ENCODE data around the gene SPATA21. TPM values are rescaled to one million over a fixed set of nuclear protein-coding genes. Genes with fewer than 3 reads are reported as not detected.
A peak's percentile ranks its signal among the peaks of the same experiment; 100 is the strongest.

Gene SPATA21
- total and polyA plus RNA-seq, 10 of the 15 experiments (the other 5 are each of a cell fraction or from before 2014, with no cell fraction given): 0.05 to 1.1 (median 0.24) TPM; not detected in 1

DNA sequence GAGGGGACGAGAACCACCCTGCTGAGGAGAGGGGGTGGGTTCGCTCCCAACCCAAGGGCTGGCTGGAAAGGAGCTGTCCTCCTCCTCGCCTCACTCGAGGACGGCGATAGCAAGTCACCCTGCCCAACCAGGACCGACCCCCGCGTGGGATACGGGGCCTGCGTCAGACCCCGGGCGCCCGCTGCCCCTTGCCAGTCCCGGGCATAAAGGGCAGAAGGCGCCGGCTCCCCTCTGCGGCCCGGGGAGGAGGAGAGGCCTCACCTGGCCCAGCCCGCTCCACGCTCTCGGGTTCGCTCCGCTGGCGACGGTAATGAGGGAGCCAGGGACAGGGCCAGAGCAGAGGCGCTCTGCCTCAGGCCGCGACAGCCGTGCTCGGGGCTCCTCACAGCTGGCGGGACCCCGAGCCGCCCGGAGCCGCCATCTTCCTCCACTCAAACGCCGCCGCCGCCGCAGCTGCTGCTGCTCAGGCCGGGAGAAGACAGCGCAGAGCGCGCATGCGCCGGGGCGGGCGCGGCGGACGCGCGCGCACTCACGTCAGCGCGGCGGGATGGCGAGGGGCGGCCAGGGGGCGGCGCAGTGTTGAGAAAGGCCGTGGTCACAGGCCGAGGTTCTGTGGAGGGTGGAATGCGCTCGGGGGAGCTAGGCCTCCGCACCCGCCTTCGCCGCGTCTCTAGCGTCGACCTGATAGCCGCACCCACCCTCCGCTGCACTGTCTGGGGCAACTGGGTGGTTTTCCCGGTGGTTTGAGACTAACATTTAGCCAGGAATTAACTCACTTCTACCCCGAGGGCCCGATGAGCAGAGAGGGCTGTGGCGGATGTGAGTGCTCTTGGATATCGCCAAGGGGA, 85.0 kb downstream of the SPATA21 start, which contains the start of gene FBXO42 (continued):
- TF ChIP-seq, protein P1, sequence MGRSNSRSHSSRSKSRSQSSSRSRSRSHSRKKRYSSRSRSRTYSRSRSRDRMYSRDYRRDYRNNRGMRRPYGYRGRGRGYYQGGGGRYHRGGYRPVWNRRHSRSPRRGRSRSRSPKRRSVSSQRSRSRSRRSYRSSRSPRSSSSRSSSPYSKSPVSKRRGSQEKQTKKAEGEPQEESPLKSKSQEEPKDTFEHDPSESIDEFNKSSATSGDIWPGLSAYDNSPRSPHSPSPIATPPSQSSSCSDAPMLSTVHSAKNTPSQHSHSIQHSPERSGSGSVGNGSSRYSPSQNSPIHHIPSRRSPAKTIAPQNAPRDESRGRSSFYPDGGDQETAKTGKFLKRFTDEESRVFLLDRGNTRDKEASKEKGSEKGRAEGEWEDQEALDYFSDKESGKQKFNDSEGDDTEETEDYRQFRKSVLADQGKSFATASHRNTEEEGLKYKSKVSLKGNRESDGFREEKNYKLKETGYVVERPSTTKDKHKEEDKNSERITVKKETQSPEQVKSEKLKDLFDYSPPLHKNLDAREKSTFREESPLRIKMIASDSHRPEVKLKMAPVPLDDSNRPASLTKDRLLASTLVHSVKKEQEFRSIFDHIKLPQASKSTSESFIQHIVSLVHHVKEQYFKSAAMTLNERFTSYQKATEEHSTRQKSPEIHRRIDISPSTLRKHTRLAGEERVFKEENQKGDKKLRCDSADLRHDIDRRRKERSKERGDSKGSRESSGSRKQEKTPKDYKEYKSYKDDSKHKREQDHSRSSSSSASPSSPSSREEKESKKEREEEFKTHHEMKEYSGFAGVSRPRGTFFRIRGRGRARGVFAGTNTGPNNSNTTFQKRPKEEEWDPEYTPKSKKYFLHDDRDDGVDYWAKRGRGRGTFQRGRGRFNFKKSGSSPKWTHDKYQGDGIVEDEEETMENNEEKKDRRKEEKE (IDR thresholded peaks at IDR 0.05): no peak
- TF ChIP-seq, protein P2, sequence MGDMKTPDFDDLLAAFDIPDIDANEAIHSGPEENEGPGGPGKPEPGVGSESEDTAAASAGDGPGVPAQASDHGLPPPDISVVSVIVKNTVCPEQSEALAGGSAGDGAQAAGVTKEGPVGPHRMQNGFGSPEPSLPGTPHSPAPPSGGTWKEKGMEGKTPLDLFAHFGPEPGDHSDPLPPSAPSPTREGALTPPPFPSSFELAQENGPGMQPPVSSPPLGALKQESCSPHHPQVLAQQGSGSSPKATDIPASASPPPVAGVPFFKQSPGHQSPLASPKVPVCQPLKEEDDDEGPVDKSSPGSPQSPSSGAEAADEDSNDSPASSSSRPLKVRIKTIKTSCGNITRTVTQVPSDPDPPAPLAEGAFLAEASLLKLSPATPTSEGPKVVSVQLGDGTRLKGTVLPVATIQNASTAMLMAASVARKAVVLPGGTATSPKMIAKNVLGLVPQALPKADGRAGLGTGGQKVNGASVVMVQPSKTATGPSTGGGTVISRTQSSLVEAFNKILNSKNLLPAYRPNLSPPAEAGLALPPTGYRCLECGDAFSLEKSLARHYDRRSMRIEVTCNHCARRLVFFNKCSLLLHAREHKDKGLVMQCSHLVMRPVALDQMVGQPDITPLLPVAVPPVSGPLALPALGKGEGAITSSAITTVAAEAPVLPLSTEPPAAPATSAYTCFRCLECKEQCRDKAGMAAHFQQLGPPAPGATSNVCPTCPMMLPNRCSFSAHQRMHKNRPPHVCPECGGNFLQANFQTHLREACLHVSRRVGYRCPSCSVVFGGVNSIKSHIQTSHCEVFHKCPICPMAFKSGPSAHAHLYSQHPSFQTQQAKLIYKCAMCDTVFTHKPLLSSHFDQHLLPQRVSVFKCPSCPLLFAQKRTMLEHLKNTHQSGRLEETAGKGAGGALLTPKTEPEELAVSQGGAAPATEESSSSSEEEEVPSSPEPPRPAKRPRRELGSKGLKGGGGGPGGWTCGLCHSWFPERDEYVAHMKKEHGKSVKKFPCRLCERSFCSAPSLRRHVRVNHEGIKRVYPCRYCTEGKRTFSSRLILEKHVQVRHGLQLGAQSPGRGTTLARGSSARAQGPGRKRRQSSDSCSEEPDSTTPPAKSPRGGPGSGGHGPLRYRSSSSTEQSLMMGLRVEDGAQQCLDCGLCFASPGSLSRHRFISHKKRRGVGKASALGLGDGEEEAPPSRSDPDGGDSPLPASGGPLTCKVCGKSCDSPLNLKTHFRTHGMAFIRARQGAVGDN (IDR thresholded peaks at IDR 0.05): peak; percentile 98
- TF ChIP-seq RCOR1 (conservative IDR thresholded peaks at IDR 0.05; ENCODE audit: low read depth, low read length): no peak
- TF ChIP-seq RELA (IDR thresholded peaks at IDR 0.05; ENCODE audit: borderline replicate concordance, partially characterized antibody): no peak
- peak; percentile 5 to 25; a peak in 2 of 3 replicates for TF ChIP-seq EGR1 (IDR thresholded peaks at IDR 0.05; ENCODE audit: borderline replicate concordance in 1 of 2, low read depth in 2 of 2, low read length in 2 of 2)
- TF ChIP-seq CBX5 (IDR thresholded peaks at IDR 0.05; ENCODE audit: low read depth): no peak
- peak; percentile 27; the same call in 1 of the 2 replicates for TF ChIP-seq ASH2L (IDR thresholded peaks at IDR 0.05; ENCODE audit: borderline replicate concordance, low read depth)
- TF ChIP-seq, protein P3, sequence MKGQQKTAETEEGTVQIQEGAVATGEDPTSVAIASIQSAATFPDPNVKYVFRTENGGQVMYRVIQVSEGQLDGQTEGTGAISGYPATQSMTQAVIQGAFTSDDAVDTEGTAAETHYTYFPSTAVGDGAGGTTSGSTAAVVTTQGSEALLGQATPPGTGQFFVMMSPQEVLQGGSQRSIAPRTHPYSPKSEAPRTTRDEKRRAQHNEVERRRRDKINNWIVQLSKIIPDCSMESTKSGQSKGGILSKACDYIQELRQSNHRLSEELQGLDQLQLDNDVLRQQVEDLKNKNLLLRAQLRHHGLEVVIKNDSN (IDR thresholded peaks at IDR 0.05; ENCODE audit: borderline replicate concordance, extremely low read length, insufficient read depth, low read depth, low read length): no peak
- TF ChIP-seq, protein P4, sequence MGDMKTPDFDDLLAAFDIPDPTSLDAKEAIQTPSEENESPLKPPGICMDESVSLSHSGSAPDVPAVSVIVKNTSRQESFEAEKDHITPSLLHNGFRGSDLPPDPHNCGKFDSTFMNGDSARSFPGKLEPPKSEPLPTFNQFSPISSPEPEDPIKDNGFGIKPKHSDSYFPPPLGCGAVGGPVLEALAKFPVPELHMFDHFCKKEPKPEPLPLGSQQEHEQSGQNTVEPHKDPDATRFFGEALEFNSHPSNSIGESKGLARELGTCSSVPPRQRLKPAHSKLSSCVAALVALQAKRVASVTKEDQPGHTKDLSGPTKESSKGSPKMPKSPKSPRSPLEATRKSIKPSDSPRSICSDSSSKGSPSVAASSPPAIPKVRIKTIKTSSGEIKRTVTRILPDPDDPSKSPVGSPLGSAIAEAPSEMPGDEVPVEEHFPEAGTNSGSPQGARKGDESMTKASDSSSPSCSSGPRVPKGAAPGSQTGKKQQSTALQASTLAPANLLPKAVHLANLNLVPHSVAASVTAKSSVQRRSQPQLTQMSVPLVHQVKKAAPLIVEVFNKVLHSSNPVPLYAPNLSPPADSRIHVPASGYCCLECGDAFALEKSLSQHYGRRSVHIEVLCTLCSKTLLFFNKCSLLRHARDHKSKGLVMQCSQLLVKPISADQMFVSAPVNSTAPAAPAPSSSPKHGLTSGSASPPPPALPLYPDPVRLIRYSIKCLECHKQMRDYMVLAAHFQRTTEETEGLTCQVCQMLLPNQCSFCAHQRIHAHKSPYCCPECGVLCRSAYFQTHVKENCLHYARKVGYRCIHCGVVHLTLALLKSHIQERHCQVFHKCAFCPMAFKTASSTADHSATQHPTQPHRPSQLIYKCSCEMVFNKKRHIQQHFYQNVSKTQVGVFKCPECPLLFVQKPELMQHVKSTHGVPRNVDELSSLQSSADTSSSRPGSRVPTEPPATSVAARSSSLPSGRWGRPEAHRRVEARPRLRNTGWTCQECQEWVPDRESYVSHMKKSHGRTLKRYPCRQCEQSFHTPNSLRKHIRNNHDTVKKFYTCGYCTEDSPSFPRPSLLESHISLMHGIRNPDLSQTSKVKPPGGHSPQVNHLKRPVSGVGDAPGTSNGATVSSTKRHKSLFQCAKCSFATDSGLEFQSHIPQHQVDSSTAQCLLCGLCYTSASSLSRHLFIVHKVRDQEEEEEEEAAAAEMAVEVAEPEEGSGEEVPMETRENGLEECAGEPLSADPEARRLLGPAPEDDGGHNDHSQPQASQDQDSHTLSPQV (IDR thresholded peaks at IDR 0.05): peak; percentile 76
- TF ChIP-seq, protein P5, sequence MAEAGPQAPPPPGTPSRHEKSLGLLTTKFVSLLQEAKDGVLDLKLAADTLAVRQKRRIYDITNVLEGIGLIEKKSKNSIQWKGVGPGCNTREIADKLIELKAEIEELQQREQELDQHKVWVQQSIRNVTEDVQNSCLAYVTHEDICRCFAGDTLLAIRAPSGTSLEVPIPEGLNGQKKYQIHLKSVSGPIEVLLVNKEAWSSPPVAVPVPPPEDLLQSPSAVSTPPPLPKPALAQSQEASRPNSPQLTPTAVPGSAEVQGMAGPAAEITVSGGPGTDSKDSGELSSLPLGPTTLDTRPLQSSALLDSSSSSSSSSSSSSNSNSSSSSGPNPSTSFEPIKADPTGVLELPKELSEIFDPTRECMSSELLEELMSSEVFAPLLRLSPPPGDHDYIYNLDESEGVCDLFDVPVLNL (IDR thresholded peaks at IDR 0.05; ENCODE audit: low read depth, low read length): peak; percentile 54; the same call in 1 of the 2 replicates
- no peak for TF ChIP-seq HCFC1 (IDR thresholded peaks at IDR 0.05; ENCODE audit: low read length)
- 0 out of 2 replicates have a peak, but pooled peaks have one; percentile 54 for TF ChIP-seq TBL1XR1 (IDR thresholded peaks at IDR 0.05; ENCODE audit: low read depth, low read length)
- no peak for TF ChIP-seq SRF (IDR thresholded peaks at IDR 0.05; ENCODE audit: low read depth in 2 of 2, low read length in 2 of 2)
- peak; percentile 85; the same call in 1 of the 2 replicates for TF ChIP-seq POLR2AphosphoS2 (IDR thresholded peaks at IDR 0.05; ENCODE audit: low read depth, low read length)

Data from GM12878 (cell line).